Calu3 (cell line): ENCODE results near the gene PANX1. TPM values are rescaled to one million over a fixed set of nuclear protein-coding genes. Genes with fewer than 3 reads are reported as not detected.

ENCODE experiments used
- BruUV-seq: library from RNA; stranded (reverse); fragments of 400-500 nt; replicated peaks from 2 replicates; lab custom pipeline; 2021; lab: Mats Ljungman, UMichigan
- CTCF ChIA-PET: fragments of 300-600 bp; sonication (Branson Sonifier 250); formaldehyde crosslinking; loops from one replicate; lab custom pipeline; 2022; ENCODE audit warnings: antibody characterized with exemption; lab: Charles Lee
- DNase-seq: peaks from one replicate; pipeline ENCODE4 v3.0.0; 2022
- H3K27ac Mint-ChIP-seq: one replicate; pipeline ENCODE4 v1.8.0; 2022; ENCODE audit warnings: mixed read lengths; ENCODE audit not compliant: unreplicated experiment
- H3K27me3 Mint-ChIP-seq: one replicate; pipeline ENCODE4 v1.8.0; 2022; ENCODE audit warnings: mixed read lengths; ENCODE audit not compliant: unreplicated experiment
- H3K36me3 Mint-ChIP-seq: one replicate; pipeline ENCODE4 v1.8.0; 2022; ENCODE audit warnings: mild to moderate bottlenecking, moderate library complexity, mixed read lengths; ENCODE audit not compliant: insufficient read depth, unreplicated experiment
- H3K4me1 Mint-ChIP-seq: one replicate; pipeline ENCODE4 v1.8.0; 2022; ENCODE audit warnings: mild to moderate bottlenecking, low read depth, mixed read lengths; ENCODE audit not compliant: unreplicated experiment
- H3K4me3 Mint-ChIP-seq: one replicate; pipeline ENCODE4 v1.8.0; 2022; ENCODE audit warnings: mild to moderate bottlenecking, low read depth, moderate library complexity, mixed read lengths; ENCODE audit not compliant: unreplicated experiment
- H3K9me3 Mint-ChIP-seq: one replicate; pipeline ENCODE4 v1.8.0; 2022; ENCODE audit warnings: low read depth, mixed read lengths; ENCODE audit not compliant: unreplicated experiment
- intact Hi-C: fragments of 100-400 bp; cut with micrococcal nuclease; formaldehyde crosslinking; loops from one replicate; pipeline ENCODE4 v1.10.0; 2022; ENCODE audit not compliant: unreplicated experiment
- total RNA-seq: library from RNA; stranded (reverse); gene quantifications from 2 replicates; pipeline ENCODE4 v1.2.3, GENCODE V29; 2022
- TF ChIP-seq, protein P1 (sequence below): fragments of 200-600 bp; IDR thresholded peaks from one replicate; pipeline ENCODE4 v1.8.0; 2022; ENCODE audit warnings: antibody characterized with exemption; ENCODE audit not compliant: unreplicated experiment

Gene PANX1
- total RNA-seq, 1 experiment from 2014 or later = 20.2 TPM

DNA sequence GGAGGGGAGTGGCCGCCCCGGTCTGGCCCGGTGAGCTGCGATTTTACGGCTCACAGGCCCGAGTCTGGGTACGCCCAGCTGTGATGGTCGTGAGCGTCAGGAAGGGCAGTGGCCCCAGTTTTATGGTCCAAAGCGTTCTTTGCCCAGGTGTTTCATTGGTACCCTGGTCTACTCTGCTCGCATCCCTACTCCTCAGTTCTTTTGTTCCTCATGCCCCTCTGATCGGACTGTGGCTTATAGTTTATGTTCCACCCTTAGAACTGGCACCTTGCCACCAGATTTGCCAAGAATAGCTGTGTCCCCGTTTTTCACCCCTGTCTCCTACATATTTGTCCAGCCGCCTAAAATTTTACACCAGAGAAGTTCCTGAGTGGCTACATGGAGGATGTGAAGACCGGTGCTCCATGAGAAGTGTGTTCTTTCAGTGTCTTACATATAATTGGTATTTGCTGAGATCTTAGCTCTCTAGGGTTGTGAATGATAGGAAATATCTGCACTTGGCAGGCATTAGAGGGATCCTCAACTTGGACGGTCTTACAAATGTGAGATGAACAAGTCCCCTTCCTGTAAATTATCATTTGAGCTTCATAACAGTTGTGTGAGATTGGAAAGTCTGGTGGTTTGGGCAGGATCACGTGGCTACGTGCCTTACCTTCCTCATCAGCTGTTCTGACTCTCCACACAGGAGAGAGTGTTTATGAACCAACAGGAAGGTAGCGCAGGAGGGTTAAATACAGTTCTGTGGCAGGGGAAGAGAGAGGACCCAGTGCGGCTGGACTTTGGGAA is 1.1 kb downstream of the PANX1 start:
- intact Hi-C loops = loop anchor here (2.0 kb wide), 1 partner anchor 143 kb away; no protein-coding TSS in a partner anchor
- CTCF ChIA-PET = interaction anchor here (1.2 to 2.0 kb wide), 2 partner anchors 234 to 273 kb away, joined by 3 to 8 read pairs; no protein-coding TSS in a partner anchor
- TF ChIP-seq, protein P1, sequence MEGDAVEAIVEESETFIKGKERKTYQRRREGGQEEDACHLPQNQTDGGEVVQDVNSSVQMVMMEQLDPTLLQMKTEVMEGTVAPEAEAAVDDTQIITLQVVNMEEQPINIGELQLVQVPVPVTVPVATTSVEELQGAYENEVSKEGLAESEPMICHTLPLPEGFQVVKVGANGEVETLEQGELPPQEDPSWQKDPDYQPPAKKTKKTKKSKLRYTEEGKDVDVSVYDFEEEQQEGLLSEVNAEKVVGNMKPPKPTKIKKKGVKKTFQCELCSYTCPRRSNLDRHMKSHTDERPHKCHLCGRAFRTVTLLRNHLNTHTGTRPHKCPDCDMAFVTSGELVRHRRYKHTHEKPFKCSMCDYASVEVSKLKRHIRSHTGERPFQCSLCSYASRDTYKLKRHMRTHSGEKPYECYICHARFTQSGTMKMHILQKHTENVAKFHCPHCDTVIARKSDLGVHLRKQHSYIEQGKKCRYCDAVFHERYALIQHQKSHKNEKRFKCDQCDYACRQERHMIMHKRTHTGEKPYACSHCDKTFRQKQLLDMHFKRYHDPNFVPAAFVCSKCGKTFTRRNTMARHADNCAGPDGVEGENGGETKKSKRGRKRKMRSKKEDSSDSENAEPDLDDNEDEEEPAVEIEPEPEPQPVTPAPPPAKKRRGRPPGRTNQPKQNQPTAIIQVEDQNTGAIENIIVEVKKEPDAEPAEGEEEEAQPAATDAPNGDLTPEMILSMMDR = no peak
- H3K27me3 Mint-ChIP-seq = no peaks in the 10 kb centered on the region
- no peak overlapping the region for H3K27ac Mint-ChIP-seq
- peaks cover 5% of the 10 kb centered on the region for H3K36me3 Mint-ChIP-seq
- H3K9me3 Mint-ChIP-seq = no peaks in the 10 kb centered on the region
- peaks cover 24% of the 10 kb centered on the region for H3K4me1 Mint-ChIP-seq
- H3K4me3 Mint-ChIP-seq = no peak overlapping the region
- TSS peak; percentile 49 for BruUV-seq
- DNase-seq = no peak

DNA sequence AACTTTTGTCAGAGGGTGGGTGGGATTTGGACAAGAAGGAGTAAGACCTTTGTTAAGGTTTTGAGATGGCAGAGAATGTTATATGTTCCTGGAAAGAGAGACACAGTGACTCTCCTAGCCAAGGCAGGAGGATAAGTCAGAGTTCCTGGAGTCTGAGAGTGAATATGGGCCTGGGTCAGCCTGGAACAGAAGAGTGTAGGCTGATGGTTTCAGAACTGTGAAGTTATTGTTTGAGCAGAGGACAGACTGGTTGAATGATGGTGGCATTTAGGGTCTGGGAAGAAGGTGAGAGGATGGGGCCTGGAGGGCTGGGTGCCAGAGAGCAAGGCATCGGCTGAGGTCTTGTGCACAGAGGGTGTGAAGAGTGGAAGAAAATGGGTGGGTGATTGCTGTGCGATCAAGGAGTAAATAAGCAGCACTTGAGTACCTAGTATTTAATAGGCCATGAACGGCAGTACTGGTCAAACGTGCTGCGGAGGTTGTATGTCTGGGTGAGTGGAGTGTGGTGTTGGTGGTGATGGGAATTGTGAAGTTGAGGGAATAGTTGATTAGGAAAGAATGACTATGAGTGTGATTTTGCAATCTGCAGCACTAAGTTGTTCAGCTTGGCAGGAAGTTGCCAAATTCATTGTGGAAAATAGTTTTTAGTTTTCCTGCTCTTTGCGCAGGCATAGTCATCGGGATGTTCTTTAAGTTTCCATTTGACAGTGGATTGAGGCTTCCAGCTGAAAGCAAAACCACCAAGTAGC is 1.8 kb downstream of the PANX1 start:
- CTCF ChIA-PET = no interaction called here

DNA sequence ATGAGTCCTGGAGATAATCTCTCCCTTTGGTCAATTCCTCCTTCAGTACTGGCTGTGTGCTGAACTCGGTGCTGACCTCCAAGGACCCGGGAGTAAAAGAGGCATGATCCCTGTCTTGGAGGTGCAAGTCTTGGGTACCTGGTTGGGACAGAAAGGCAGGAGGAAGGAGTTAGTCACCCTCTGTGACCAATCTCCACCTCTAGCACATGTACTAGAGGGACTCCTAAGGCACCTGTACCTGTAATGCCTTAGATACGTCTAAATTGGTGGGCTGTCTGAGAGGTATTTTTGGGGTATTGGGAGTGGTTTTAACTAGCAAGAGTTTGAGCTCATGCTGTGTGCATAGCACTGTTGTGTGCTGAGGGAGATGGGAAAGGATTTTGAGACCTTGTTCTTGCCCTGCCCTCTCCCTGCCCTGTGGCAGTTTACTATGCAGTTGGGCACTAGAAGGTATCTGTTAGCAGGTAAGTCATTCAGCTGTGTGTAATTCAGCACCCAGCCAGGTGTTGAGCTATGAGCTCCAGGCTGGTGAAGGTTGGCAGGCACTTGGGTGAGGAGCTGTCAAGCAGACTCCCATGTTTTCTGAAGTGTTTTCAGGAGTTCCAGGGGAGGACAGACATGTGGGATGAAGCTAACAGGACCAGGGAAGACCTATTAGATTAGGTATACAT is 2.5 kb downstream of the PANX1 start:
- Mint-ChIP-seq H3K36me3 (peaks cover 5% of the 10 kb centered on the region), H3K4me3 (no peak overlapping the region), H3K4me1 (peaks cover 37% of the 10 kb centered on the region), H3K27ac (no peak overlapping the region), H3K27me3 (no peaks in the 10 kb centered on the region), H3K9me3 (no peaks in the 10 kb centered on the region)
- no TSS peak for BruUV-seq
- DNase-seq = no peak
- CTCF ChIA-PET = no interaction called here
- intact Hi-C loops = no loop called here
- TF ChIP-seq, protein P1 = no peak

More for the DNA sequence above, 1.8 kb downstream of the PANX1 start:
- Mint-ChIP-seq H3K4me3 (no peak overlapping the region), H3K27me3 (no peaks in the 10 kb centered on the region), H3K36me3 (peaks cover 5% of the 10 kb centered on the region), H3K27ac (no peak overlapping the region), H3K4me1 (peaks cover 30% of the 10 kb centered on the region), H3K9me3 (no peaks in the 10 kb centered on the region)
- intact Hi-C loops = no loop called here
- TF ChIP-seq, protein P1 = no peak
- DNase-seq = no peak
- BruUV-seq = no TSS peak

DNA sequence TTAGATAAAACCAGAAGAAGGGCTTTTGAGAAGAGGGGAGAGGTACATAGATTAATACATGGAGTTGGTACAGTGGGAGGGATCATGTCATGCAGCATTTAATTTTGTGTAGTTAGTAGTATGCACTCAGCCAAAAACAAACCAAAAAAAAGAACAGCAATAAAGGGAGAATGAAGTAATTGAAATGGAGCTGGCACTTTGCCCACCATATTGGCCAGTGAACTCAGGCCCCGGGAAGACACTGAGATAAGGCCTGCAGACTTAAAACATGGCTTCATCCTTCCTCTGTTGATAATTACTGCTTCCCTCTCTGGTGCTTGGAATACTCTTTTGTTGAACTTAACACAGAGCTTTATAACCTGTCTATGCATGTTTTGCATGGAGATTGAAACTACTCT is 3.1 kb downstream of the PANX1 start:
- CTCF ChIA-PET = no interaction called here
- DNase-seq = no peak

More for the DNA sequence above, 3.1 kb downstream of the PANX1 start:
- TF ChIP-seq, protein P1 = no peak
- peaks cover 42% of the 10 kb centered on the region for H3K4me1 Mint-ChIP-seq
- H3K9me3 Mint-ChIP-seq = no peaks in the 10 kb centered on the region
- BruUV-seq = no TSS peak
- no peak overlapping the region for H3K27ac Mint-ChIP-seq
- H3K27me3 Mint-ChIP-seq = no peaks in the 10 kb centered on the region
- peaks cover 5% of the 10 kb centered on the region for H3K36me3 Mint-ChIP-seq
- intact Hi-C loops = no loop called here
- no peak overlapping the region for H3K4me3 Mint-ChIP-seq
